Stimulated activated CD8-positive, alpha-beta memory T cell treated with anti-CD3 and anti-CD28 coated beads, Interleukin-12 subunit alpha, Interleukin-12 subunit beta, amount 100 ng/mL, for 4 hours (primary cell): Measurements from ENCODE around the gene COBL.

Source experiments
- DNase-seq: peaks from one replicate; pipeline ENCODE4 v3.0.0-alpha.2; 2020; ENCODE audit warnings: low read depth

The COBL gene, protein sequence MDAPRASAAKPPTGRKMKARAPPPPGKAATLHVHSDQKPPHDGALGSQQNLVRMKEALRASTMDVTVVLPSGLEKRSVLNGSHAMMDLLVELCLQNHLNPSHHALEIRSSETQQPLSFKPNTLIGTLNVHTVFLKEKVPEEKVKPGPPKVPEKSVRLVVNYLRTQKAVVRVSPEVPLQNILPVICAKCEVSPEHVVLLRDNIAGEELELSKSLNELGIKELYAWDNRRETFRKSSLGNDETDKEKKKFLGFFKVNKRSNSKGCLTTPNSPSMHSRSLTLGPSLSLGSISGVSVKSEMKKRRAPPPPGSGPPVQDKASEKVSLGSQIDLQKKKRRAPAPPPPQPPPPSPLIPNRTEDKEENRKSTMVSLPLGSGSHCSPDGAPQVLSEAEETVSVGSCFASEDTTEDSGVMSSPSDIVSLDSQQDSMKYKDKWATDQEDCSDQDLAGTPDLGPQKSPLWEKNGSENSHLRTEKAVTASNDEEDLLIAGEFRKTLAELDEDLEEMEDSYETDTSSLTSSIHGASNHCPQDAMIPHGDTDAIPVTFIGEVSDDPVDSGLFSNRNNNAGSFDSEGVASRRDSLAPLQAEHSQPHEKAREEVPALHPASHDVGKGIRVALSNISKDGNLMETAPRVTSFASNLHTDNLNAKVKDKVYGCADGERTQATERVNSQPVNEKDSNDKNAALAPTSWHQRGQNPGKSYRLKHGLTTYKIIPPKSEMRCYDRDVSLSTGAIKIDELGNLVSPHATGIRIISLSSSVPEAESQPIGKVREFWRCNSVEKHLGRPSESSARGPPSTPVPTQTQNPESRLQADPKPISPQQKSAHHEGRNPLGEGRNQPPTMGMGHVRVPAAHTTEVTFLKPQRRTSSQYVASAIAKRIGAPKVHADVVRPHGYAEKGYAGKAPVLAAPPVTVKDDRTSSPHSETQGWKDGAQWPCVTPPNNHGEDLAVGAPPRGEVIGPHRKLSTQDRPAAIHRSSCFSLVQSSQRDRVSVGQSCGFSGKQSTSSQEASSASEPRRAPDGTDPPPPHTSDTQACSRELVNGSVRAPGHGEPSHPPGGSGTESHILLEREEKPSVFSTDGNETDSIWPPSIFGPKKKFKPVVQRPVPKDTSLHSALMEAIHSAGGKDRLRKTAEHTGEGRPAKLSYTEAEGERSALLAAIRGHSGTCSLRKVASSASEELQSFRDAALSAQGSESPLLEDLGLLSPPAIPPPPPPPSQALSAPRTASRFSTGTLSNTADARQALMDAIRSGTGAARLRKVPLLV

DNA sequence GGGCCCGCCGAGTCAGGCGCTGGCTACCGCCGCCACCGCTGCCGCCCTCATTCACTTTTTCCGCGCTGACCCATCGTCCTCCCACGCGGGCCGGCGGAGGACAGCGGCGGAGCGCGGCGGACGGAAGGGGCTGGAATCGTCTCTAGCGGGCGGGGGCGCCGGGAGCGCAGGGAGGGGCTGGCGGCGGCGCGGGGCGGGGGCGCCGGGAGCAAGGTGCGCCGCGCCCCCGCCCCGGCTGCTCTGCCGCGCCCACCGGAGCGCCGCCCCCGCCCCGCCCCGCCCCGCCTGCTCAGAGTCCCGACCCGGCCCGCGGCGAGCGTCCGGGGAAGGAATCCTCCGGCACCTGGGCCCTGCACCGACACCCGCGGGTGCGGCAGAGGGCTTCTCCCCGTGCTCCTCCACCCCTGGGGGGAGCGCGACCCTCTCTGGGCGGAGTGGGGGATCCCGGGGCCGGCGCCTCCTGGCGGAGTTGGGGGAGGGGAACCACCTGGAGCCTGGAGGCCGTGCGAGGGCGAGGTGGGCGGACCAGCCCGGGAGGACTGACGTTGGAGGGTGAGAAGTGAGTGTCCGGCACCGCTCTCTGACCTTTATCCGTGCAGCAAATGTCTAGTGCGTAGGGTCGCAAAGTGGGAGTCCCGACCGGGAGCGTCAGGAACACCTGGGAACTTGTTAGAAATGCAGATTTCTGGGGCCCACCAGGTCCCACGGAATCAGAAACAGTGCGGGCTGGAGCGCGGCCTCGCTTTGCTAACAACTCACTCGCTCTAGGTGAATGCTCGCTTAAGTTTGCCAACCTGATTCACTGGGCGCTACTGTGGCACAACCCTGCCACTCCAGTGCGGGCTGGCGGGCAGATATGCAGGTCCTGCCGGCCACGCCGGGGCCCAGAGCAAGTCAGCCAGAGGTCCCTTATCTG is at the start of gene COBL:
Gene COBL, minus strand, starts transcription at position 144 of the 916 bp plus-strand sequence. CDS start 176 bp downstream, outside the sequence.
- no peak for DNase-seq

DNA sequence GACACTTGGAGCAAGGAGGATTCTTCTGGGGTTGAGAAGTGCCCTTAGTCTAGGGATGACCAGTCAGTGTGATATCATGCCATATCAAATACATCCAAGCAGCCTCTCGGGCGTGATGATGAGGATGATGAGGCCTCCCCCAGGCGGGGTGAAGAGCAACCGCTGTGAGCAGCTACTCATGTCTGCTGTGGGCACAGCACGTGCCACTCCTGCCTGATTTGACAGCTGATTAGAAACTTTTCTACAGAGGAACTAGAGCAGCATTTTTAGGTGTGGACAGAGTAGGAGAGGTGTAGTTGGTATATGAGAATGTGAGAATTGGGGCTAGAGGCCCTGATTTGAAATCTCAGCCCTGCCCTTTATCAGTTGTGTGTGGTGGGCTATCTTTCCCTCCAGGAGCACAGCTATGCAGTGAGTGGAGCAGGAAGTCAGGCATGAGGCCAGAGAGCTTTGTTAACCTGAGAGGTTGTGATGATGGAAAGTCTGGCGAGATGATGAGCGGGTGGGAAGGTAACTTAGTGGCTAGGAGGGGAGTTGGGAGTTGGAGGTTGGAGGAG is 49.6 kb upstream of the COBL start:
- no peak for DNase-seq

DNA sequence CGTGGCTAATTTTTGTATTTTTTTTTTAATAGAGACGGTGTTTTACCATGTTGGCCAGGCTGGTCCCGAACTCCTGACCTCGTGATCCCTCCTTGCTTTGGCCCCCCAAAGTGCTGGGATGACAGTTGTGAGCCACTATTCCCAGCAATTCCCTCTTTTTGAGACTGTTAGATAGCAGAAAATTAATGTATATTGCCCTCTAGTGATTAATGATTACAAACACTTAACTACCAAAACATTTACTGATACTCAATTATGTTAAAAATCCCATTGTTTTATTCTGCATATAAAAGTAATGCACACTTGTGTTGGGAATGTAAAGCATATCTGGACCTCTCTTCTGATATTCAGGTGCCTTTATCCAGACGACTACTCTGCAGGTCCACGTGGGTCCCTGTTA is 41.2 kb upstream of the COBL start:
- DNase-seq = no peak

DNA sequence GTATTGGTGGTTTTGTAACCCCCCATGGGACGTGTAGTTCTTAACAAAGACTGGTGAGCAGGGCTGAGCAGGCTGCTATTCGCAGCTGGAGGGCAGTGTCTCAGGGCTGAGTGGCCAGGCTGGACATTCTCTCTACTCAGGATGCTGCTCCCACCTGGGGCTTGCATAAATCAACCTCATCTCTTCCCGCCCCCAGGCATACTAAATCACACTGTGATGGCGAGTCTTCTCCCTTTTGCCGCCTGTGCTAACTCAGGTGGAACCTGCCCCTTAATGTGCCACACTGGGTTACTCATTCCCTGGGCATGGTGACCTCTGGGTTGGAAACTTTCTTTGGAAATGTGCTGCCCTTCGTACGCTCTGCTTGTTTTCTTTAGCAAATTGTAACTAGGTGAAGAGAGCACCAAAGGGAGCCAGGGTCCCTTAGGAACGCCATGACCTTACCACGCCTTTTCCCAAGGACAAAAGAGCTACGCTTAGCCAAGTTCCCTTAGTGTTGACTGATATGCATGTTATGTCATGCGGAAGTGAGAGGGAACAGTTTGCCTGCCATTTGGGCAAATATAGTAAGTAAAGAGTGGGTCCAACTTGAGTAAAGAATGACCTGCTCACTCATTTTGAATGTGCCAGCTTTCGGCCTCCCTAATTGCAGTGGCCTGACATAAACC is 40.4 kb upstream of the COBL start:
- no peak for DNase-seq

DNA sequence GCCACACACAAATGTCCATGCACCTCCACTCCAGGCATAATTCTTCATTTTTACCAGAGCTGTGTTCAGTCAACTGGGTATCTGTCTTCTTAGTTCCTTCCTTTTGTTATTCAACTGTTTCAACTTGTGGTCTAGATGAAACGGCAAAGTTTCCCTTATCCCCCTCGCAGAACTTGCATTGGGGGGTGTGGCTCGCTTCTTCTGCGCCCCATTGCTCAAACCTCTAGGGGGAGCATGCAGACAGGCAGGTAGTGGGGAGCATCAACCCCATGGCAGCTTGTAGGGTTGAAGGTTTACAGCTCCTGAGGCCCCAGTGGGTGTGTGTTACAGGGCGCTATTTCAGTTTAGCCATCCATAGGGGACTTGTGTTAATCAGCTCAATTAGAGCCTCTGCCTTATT is 38.3 kb upstream of the COBL start:
- no peak for DNase-seq

DNA sequence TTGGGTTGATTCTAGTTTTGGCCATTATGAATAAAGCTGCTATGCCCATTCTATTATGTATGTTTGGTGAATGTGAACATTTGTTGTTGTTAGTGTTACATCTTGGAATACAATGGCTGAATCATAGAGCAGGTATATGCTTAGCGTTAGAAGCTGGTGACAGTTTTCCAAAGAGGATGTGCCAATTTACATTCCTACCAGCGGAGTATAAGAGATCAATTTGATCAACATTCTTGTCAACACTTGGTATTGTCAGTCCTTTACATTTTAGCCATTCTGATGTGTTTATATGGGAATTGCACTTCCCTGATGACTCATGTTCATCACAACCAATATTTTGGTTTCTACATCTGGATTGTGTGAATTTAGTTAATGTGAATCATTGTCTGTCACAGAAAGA is 37.8 kb upstream of the COBL start:
- DNase-seq = no peak

DNA sequence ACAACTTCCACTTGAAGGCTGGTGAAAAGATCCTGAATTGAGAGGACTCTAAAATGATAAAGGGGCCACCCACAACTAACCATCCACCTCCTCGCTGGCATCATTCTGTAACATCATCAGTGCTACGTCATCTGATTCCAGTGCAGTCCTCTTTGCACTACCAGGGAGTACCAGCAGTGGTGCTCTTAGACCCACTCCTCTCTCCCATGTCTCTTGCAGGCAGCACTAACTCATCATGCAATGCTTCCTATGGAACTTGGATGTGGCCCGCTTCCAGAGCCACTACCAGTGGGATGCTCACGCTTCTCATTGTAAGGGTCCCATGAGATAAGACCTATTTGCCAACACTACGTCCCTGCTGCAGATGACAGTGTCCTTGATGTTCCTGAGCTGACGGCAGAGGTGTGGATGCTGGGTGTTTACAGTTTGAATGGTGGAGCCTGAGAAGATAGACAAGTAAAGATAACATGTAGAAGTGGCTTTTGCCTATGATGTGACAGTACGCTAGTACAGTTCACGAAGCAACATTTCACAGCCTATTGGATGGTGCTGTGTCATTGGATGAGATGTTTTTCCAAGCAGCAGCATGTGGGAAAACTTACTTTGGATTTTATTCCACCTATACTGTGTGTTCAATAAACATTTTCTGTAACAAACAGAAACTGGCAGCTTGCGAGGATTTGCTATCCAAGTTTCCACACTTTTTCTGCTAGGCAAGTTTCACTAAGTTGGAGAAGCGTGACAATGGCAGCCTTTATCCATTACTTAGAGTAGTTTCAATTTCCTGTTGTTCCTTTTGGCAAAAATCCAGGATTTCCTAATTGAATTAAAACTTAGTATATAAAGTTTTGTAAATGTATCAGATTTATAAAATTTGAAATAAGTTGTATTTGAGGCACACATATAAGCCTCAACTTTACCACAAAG is 35.8 kb upstream of the COBL start:
- DNase-seq = no peak

DNA sequence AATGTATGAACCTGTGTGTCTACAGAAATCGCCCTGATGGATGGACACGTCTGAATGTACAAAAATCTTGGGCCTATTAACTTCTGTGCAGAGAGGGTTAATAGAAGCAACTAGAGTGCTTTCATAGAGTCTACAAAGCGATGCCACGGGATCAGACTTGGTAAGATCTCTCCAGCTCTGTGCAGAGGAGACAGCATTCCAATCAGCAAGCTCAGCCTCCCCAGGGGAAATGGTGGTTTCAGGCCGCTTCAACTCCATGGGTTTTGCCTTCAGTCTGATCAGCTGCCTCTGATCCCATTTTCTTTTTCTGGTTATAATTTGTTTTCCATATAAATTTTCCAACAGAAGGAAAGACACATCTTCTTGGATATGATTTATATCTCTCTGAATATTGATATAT is 35.1 kb upstream of the COBL start:
- no peak for DNase-seq

DNA sequence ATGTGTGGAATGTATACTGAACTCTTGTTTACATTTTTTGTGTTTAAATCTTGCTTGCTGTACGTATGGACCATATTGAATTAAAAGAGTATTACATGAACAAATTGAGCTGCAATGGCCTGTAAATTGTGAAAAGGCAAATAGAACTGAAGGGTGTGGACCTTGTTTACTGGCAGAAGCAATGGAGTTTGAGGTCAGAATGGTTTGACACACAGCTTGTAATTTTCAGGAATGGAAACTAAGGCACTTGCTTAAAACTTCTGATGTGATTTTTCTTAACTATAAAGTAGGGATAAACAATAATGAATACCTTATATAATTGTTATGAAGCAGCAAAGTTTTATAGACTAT is 33.9 kb upstream of the COBL start:
- DNase-seq = no peak

DNA sequence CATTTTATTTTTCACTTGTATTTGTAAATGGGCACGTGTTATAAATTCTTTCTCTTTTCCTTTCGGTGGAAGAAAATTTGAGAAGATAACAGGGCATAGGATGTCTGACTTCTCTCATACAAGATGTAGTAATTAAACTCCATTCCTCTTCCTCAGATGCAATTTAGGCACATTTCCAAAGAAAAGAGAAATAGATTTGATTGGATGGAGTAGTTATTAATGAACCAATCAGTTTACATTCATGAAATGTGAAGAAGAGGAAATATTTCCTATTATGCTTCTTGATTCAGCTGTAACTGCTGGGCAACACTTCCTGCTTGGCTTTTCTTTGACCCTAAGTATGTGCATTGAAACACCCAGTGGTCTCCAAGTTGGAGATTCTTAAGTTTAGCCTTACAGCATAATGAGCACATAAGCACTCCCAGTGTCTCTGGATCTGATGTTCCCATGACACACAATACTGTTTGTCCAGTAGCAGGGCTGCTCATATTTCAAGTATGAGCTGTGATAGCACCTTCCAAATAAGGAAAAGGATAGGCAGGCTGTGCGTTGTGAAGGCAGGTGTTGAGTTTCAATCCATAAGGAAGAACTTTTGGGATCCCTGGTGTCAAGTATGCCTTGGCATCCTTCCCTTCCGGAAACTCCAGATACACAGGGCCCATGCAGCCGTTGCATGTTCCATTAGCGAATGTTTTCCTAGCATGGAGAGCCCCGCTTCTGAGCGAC is 33.4 kb upstream of the COBL start:
- no peak for DNase-seq

DNA sequence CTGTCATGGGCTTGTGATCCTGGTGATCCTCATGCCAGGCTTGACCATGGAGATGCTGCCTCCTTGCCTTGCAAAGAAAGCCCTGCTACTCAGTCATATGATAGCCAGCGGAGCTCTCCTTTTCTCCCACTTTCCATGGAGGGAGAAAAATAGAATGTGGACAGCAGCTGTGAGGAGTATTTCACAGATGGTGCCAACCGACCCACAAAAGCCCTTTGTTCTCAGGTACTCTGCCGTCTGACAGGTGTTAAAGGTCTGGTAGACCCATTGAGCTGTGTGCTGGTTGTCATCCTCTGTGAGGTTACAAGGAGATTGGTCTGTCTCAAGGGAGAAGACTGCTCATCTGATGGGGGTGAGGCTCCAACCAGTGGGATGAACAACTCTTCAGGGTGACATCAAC is 29.5 kb upstream of the COBL start:
- DNase-seq = no peak

DNA sequence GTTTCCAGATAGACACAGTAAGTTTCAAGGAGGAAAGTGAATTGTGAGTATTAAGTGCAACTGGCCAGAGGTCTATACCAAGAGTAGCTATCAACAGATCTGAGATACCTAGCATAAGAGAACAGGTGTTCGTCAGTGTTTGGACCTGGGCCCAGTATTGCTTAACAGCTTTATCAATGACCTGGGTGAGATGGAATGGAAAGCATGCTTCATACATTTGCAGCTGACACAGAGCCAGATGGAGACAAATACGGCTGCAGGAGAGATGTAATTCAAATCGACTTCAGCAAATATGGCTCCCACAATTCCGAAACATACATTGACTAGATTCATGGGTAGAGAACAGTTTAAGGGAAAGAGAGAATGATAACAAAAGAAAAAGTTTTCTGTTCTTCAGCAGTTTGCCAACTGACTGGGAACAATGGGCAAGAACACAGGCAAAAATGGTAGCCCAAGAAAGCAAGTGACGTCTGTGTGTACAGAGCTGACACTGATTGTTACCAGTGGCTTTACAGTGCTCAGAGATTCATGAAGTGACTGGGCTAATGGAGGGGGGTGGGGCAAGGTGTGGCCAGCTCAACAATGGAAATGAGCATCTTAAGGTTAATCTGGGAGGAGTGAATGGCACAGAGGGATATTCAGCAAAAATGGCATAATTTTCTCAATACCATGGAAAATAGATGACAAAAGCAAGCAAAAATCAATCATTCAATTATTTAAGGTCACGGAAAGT is 28.0 kb upstream of the COBL start:
- no peak for DNase-seq

DNA sequence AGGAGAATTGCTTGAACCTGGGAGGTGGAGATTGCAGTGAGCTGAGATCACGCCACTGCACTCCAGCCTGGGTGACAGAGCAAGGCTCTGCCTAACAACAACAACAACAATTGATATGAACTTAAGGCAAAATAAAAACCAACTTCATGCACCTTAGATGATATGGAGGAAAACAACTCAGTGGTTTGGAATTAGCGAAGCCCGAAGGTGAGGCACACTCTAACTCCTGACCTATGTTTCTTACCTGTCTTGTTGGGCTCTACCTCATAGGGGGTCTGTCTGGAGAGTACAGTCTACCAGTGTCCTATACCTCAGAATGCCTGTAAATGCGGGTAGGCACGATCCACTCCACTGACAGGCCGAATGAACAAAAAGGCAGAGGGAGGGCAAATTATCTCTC is 24.3 kb upstream of the COBL start:
- no peak for DNase-seq

DNA sequence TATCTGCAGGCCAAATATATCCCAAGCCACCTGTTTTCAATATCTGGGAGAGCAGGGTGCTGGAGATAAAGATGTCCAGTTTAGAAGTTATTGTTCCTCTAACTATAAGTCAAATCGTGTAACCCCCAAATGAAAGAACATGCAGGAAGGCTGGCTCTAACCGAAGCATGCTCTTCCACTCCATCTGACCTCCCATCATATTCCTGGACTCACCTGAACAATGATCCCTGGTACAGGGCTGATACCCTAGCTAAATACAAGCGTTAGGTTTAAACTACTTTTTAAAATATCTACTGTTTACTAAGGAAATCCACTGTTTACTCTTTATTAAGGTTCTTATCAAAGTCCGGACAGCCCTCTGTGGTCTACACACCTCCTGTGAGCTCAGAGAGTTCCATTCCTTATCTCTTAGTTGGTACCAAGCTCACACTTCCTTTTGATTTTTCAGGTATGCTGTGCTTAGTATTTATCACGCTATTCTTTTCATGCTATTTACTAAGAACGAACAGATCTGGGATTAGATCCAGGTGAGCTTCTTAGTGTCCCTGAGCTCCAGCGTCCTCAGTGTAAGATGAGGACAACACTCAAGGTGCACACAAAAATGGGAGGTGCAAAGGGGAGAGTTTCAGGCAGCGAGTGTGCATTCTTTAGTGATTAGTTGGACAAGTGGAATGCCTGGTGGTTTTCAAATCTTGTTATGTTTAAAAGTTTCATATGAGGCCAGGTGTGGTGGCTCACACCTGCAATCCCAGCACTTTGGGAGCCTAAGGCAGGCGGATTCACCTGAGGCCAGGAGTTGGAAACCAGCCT is 23.6 kb upstream of the COBL start:
- no peak for DNase-seq

DNA sequence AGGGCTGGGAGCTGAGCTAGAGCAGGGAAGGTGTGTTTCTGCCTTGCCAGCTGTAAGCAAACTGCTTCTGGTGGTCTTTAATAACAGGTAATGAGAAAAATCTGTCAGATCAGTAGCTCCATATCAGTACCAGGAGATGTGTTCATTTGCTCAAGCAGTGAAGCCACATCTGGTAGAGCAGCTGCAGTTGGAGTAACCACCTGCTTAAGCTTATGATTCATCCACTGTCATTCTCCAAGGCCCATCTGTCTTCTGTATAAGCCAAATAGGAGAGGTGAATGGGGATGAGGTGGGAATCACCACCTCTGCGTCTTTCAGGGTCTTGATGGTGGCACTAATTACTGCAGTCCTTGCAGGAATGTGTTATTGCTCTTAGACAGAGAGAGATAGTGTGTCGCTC is 18.4 kb upstream of the COBL start:
- no peak for DNase-seq

DNA sequence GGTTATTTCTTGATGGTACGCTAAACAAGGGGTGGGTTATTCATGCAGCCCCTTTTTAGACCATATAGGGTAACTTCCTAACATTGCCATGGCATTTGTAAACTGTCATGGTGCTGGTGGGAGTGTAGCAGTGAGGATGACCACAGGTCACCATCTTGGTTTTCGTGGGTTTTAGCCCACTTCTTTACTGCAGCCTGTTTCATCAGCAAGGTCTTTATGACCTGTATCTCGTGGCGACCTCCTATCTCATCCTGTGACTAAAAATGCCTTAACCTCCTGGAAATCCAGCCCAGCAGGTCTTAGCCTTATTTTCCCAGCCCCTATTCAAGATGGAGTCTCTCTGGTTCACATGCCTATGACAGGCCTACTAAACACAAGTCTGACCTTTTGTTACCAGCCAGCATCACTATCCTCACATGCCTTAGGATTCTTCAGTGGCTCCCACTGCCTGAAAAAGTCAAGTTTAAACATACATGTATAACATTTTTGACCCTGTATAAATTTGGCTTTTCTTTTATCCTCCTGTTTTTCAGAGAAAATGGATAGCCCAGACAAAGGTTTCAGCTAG is 13.2 kb upstream of the COBL start:
- no peak for DNase-seq

DNA sequence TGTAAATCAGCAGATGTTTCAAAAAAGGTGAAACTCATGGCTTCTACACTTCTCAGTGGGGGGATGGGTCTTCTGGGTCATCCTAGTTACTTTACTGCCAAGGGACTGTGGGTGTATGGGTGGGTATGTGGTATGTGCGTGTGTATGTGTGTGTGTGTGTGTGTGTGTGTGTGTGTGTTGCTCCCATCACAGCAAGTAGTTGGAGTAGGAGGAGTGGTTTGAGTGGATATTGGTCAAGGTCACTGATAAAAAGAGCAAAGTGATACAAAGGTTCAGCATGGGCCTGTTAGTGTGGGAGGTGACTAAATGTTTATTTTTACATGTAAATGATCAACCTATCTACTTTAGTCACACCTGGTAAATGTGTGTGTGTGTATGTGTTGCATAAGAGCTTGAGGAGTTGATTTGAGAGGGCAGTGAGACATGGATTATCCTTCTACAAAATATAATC is 11.8 kb upstream of the COBL start:
- no peak for DNase-seq
